ENCODE results near the gene SPRR2G.

DNA sequence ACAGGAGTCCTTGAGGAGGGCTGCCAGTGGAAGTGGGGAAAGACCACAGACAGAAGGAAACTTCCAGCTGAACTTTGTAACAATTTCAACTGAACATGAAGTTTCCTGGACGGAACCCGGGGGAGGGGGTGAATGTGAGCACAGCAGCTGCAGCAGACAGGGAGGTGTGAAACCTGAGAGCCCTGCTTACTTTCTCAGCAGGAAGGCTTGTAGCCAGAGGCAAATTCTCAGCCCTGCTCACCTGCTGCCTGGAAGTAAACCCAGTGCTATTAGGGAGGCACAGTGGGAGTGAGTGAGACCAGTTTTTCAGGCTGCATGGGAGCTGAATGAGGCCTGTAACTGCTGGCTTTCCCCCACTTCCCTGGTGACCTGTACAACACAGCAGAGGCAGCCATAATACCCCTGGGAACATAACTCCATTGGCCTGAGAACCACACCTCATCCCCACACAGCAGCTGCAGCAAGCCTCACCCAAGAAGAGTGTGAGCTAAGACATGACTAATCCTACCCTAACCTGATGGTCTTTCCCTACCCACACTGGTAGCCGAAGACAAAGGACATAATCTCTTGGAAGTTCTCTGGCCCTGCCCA lies 27.8 kb downstream of the SPRR2G start:
- TF ChIP-seq GATA2 (IDR thresholded peaks at IDR 0.05; ENCODE audit: low read depth, low read length) (no peak), GATA3 (IDR thresholded peaks at IDR 0.05; ENCODE audit: low read depth, low read length) (no peak)
